Cardiac muscle cell (in vitro differentiated cells and primary cell): ENCODE results near the gene GRIA1. TPM values are rescaled to one million over a fixed set of nuclear protein-coding genes. Genes with fewer than 3 reads are reported as not detected.

ENCODE experiments used
- DNase-seq, 2 donors: peaks; one replicate each; pipeline versions ENCODE4 v3.0.0 to v3.0.0-alpha.2; 2010 to 2017; ENCODE audit warnings: low read depth in 1 of 2, low spot score in 1 of 2
- H3K27ac ChIP-seq: fragments of 200-600 bp; sonication (generic); 2 replicates; pipeline ENCODE4 v1.5.1; 2016
- H3K27me3 ChIP-seq: fragments of 200-600 bp; sonication (generic); 2 replicates; pipeline ENCODE4 v1.6.0; 2016; ENCODE audit warnings: control low read depth
- H3K36me3 ChIP-seq: fragments of 200-600 bp; sonication (generic); 2 replicates; pipeline ENCODE4 v1.5.1; 2016; ENCODE audit warnings: control low read depth
- H3K4me1 ChIP-seq: fragments of 200-600 bp; sonication (generic); 2 replicates; pipeline ENCODE4 v1.8.1; 2017; ENCODE audit warnings: low read depth, mild to moderate bottlenecking, mixed run types
- H3K4me3 ChIP-seq: fragments of 200-600 bp; sonication (generic); 2 replicates; pipeline ENCODE4 v1.5.1; 2016; ENCODE audit warnings: mild to moderate bottlenecking
- H3K9me3 ChIP-seq: fragments of 200-600 bp; sonication (generic); 2 replicates; pipeline ENCODE4 v1.5.1; 2017; ENCODE audit warnings: low read depth, mild to moderate bottlenecking, control low read depth
- polyA plus RNA-seq: library from polyadenylated mRNA; unstranded; fragments of >200 nt; fragmentation: Nextera tagmentation; extraction: Ambion mirVana; gene quantifications from 2 replicates; pipeline ENCODE4 v1.2.1, GENCODE V29; 2016
- total RNA-seq: library from RNA; depleted of rRNA; stranded (reverse); fragments of >200 nt; gene quantifications from 2 replicates; pipeline ENCODE4 v1.2.3, GENCODE V29; 2016
- TF ChIP-seq, protein P1 (sequence below): IDR thresholded peaks from 2 replicates; pipeline ENCODE4 v1.5.1; 2012; ENCODE audit warnings: low read depth, mild to moderate bottlenecking, low read length

GRIA1 gene
- total and polyA plus RNA-seq, 2 experiments from 2014 or later: 1.6 to 2.3 TPM

GRCh38 chr5:153818626-153819025 lies 328.2 kb downstream of the GRIA1 start:
- DNase-seq: no peak
- Histone ChIP-seq H3K4me1 (no peaks in the 10 kb centered on the region), H3K36me3 (no peaks in the 10 kb centered on the region), H3K27me3 (peaks cover 21% of the 10 kb centered on the region), H3K4me3 (no peak overlapping the region), H3K9me3 (no peaks in the 10 kb centered on the region), H3K27ac (no peak overlapping the region)
- TF ChIP-seq, protein P1, sequence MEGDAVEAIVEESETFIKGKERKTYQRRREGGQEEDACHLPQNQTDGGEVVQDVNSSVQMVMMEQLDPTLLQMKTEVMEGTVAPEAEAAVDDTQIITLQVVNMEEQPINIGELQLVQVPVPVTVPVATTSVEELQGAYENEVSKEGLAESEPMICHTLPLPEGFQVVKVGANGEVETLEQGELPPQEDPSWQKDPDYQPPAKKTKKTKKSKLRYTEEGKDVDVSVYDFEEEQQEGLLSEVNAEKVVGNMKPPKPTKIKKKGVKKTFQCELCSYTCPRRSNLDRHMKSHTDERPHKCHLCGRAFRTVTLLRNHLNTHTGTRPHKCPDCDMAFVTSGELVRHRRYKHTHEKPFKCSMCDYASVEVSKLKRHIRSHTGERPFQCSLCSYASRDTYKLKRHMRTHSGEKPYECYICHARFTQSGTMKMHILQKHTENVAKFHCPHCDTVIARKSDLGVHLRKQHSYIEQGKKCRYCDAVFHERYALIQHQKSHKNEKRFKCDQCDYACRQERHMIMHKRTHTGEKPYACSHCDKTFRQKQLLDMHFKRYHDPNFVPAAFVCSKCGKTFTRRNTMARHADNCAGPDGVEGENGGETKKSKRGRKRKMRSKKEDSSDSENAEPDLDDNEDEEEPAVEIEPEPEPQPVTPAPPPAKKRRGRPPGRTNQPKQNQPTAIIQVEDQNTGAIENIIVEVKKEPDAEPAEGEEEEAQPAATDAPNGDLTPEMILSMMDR: no peak

- TF ChIP-seq, protein P1: no peak
- Histone ChIP-seq H3K36me3 (no peaks in the 10 kb centered on the region), H3K27me3 (peaks cover 12% of the 10 kb centered on the region), H3K27ac (no peak overlapping the region), H3K9me3 (no peaks in the 10 kb centered on the region), H3K4me1 (no peaks in the 10 kb centered on the region), H3K4me3 (no peak overlapping the region)
- DNase-seq: no peak
These were observed 332.6 kb downstream of the GRIA1 start for GRCh38 chr5:153823036-153823435.

- Histone ChIP-seq H3K4me3 (no peak overlapping the region), H3K27me3 (no peaks in the 10 kb centered on the region), H3K4me1 (no peaks in the 10 kb centered on the region), H3K27ac (no peak overlapping the region), H3K36me3 (no peaks in the 10 kb centered on the region), H3K9me3 (no peaks in the 10 kb centered on the region)
- TF ChIP-seq, protein P1: no peak
- no peak for DNase-seq
These were observed 334.4 kb downstream of the GRIA1 start for GRCh38 chr5:153824909-153825308.

DNA sequence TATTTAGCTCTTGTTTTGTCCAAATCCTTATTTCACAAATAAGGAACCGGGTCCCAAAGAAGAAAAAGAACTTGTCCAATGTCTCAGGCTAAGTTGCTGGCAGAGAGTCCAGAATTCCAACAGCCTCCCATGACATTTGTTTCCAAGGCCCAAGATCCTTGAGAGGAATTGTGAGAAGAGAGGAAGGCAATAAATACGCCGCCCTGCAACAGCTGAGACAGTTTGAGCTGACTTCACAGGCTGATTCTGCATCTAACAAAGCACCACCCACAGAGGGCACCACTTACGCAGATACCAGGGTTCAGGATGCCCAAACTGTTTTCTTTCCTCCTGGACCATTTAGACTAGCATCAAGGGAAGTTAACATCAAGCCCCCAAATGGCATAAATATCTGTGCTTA lies 336.9 kb downstream of the GRIA1 start:
- TF ChIP-seq, protein P1: no peak
- Histone ChIP-seq H3K36me3 (no peaks in the 10 kb centered on the region), H3K9me3 (no peaks in the 10 kb centered on the region), H3K27ac (no peak overlapping the region), H3K4me1 (no peaks in the 10 kb centered on the region), H3K27me3 (no peaks in the 10 kb centered on the region), H3K4me3 (no peak overlapping the region)
- DNase-seq: no peak

GRCh38 chr5:153829510-153830065 lies 339.1 kb downstream of the GRIA1 start:
- H3K4me3 ChIP-seq: no peak overlapping the region
- no peaks in the 10 kb centered on the region for H3K36me3 ChIP-seq
- H3K4me1 ChIP-seq: no peaks in the 10 kb centered on the region
- TF ChIP-seq, protein P1: no peak
- no peak overlapping the region for H3K27ac ChIP-seq
- no peak for DNase-seq
- H3K9me3 ChIP-seq: no peaks in the 10 kb centered on the region
- no peaks in the 10 kb centered on the region for H3K27me3 ChIP-seq
